Occipital lobe (tissue), 2 donors: Measurements from ENCODE around the gene KRT2. TPM values are rescaled to one million over a fixed set of nuclear protein-coding genes. Genes with fewer than 3 reads are reported as not detected.

Source experiments
- DNase-seq: peaks from one replicate; lab custom pipeline; 2025; lab: John Stamatoyannopoulos, UW
- total RNA-seq: library from RNA; depleted of rRNA; stranded (reverse); fragments of >200 nt; gene quantifications from one replicate; pipeline ENCODE4 v1.2.3, GENCODE V29; 2014

The KRT2 gene
- total RNA-seq, 1 donor from 2014 or later, result not detected

GRCh38 chr12:52667509-52667908 is 15.5 kb upstream of the KRT2 start:
- no peak for DNase-seq

- no peak for DNase-seq
Observed at GRCh38 chr12:52666471-52666870, 14.5 kb upstream of the KRT2 start.

GRCh38 chr12:52663420-52663819 is 11.4 kb upstream of the KRT2 start:
- no peak for DNase-seq

GRCh38 chr12:52662918-52663229 is 10.9 kb upstream of the KRT2 start:
- no peak for DNase-seq

- DNase-seq, result no peak
Observed at GRCh38 chr12:52662093-52662917, 10.3 kb upstream of the KRT2 start.

- no peak for DNase-seq
Observed at GRCh38 chr12:52661668-52662067, 9.7 kb upstream of the KRT2 start.

- DNase-seq, result no peak
Observed at GRCh38 chr12:52660934-52661499, 9.0 kb upstream of the KRT2 start.

- DNase-seq, result no peak
Observed at GRCh38 chr12:52659951-52660350, 7.9 kb upstream of the KRT2 start.

- DNase-seq, result no peak
Observed at GRCh38 chr12:52659395-52659794, 7.4 kb upstream of the KRT2 start.

GRCh38 chr12:52658196-52658595 is 6.2 kb upstream of the KRT2 start:
- no peak for DNase-seq

- no peak for DNase-seq
Observed at GRCh38 chr12:52657250-52657902, 5.4 kb upstream of the KRT2 start.

- DNase-seq, result no peak
Observed at GRCh38 chr12:52656616-52657015, 4.6 kb upstream of the KRT2 start.

GRCh38 chr12:52655720-52656124 is 3.7 kb upstream of the KRT2 start:
- no peak for DNase-seq

- DNase-seq, result no peak
Observed at GRCh38 chr12:52655251-52655650, 3.2 kb upstream of the KRT2 start.

GRCh38 chr12:52650520-52651081 is 1.4 kb downstream of the KRT2 start:
- DNase-seq, result no peak

- no peak for DNase-seq
Observed at GRCh38 chr12:52649066-52649465, 2.9 kb downstream of the KRT2 start.

- DNase-seq, result no peak
Observed at GRCh38 chr12:52648012-52648550, 3.9 kb downstream of the KRT2 start.

- DNase-seq, result no peak
Observed at GRCh38 chr12:52647601-52648000, 4.4 kb downstream of the KRT2 start.

- no peak for DNase-seq
Observed at GRCh38 chr12:52646613-52647012, 5.4 kb downstream of the KRT2 start.

GRCh38 chr12:52645982-52646381 is 6.0 kb downstream of the KRT2 start:
- no peak for DNase-seq

GRCh38 chr12:52645120-52645761 is 6.8 kb downstream of the KRT2 start:
- DNase-seq, result no peak

- DNase-seq, result no peak
Observed at GRCh38 chr12:52644078-52644415, 8.0 kb downstream of the KRT2 start.
